Testis (tissue), 3 donors: Measurements from ENCODE around the gene ROR2. TPM values are rescaled to one million over a fixed set of nuclear protein-coding genes. Genes with fewer than 3 reads are reported as not detected.

Experiments used
- DNase-seq: peaks from one replicate; pipeline ENCODE4 v3.0.0-alpha.2; 2019
- H3K27ac ChIP-seq, 2 donors: fragments of 200-600 bp; sonication (generic); one replicate each; pipeline ENCODE4 v1.5.1; 2019
- H3K27me3 ChIP-seq: fragments of 200-600 bp; sonication (generic); one replicate; pipeline ENCODE4 v1.5.1; 2019
- H3K36me3 ChIP-seq: fragments of 200-600 bp; sonication (generic); one replicate; pipeline ENCODE4 v1.5.1; 2017; ENCODE audit warnings: low read depth; ENCODE audit errors: missing control alignments
- H3K4me1 ChIP-seq: fragments of 200-600 bp; sonication (generic); one replicate; pipeline ENCODE4 v1.5.1; 2019
- H3K4me3 ChIP-seq, 2 donors: fragments of 200-600 bp; sonication (generic); one replicate each; pipeline ENCODE4 v1.5.1; 2017 to 2019
- H3K9me3 ChIP-seq: fragments of 200-600 bp; sonication (generic); one replicate; pipeline ENCODE4 v1.5.1; 2017
- POLR2A ChIP-seq: fragments of 450-650 bp; IDR thresholded peaks from one replicate; pipeline ENCODE4 v1.6.1; 2017; ENCODE audit warnings: antibody characterized with exemption, mild to moderate bottlenecking, moderate library complexity
- WGBS, 2 donors: methylation state at CpG; one replicate each; pipeline ENCODE4 v1.1.5; 2018; 5-methylcytosine and 5-hydroxymethylcytosine counted together
- intact Hi-C: fragments of 100-400 bp; cut with DNase I; formaldehyde crosslinking; loops from one replicate; pipeline ENCODE4 v1.15.1; 2023; ENCODE audit warnings: low total_unique reads
- polyA plus RNA-seq: library from polyadenylated mRNA; stranded (reverse); fragments of 350-450 nt; fragmentation: Illumina TruSeq; extraction: RNeasy Lipid Tissue Mini Kit (QIAGEN cat#74804); gene quantifications from one replicate; pipeline ENCODE4 v1.2.3, GENCODE V29; 2014; ENCODE audit warnings: low read depth, low replicate concordance; ENCODE audit not compliant: insufficient read depth
- total RNA-seq, 2 donors: library from RNA; depleted of rRNA; stranded (reverse); fragments of >200 nt; gene quantifications; one replicate each; pipeline ENCODE4 v1.2.3, GENCODE V29; 2016
- TF ChIP-seq, protein P1 (sequence below), 3 experiments: fragments of 450-650 bp in 2 of 3; fragments of 200-600 bp in 1 of 3; sonication (generic) in 1 of 3; IDR thresholded peaks; one replicate each; pipeline ENCODE4 v1.5.1; 2016 to 2019; ENCODE audit warnings: antibody characterized with exemption in 3 of 3, mild to moderate bottlenecking in 2 of 3, moderate library complexity in 1 of 3

Gene ROR2
- total and polyA plus RNA-seq, 3 donors from 2014 or later, result 11.5 to 16.5 (median 12.3) TPM

DNA sequence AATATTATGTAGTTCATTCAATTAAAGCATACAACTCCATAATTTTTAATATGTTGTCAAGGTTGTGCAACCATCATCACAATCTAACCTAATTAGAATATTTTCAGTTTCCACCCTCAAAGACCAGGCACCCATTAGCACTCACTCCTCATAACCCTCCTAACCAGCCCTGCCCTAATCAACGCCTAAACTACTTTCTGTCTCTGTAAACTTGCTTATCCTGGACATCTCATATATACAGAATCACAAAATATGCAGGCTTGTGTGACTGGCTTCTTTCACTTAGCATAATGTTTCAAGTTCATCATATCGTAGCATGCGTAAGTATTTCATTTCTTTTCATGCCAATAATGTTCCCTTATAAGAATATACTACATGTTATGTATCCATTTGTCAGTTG is 391.6 kb downstream of the ROR2 start:
- WGBS, 2 donors, result 89 to 94% methylated on average over 3 of the region's 3 CpGs
- no peak for DNase-seq
- intact Hi-C loops, result no loop called here
- Histone ChIP-seq H3K9me3 (no peaks in the 10 kb centered on the region), H3K4me1 (no peaks in the 10 kb centered on the region), H3K36me3 (no peaks in the 10 kb centered on the region), H3K4me3 (no peak overlapping the region), H3K27ac (no peak overlapping the region), H3K27me3 (no peaks in the 10 kb centered on the region)
- TF ChIP-seq, protein P1, sequence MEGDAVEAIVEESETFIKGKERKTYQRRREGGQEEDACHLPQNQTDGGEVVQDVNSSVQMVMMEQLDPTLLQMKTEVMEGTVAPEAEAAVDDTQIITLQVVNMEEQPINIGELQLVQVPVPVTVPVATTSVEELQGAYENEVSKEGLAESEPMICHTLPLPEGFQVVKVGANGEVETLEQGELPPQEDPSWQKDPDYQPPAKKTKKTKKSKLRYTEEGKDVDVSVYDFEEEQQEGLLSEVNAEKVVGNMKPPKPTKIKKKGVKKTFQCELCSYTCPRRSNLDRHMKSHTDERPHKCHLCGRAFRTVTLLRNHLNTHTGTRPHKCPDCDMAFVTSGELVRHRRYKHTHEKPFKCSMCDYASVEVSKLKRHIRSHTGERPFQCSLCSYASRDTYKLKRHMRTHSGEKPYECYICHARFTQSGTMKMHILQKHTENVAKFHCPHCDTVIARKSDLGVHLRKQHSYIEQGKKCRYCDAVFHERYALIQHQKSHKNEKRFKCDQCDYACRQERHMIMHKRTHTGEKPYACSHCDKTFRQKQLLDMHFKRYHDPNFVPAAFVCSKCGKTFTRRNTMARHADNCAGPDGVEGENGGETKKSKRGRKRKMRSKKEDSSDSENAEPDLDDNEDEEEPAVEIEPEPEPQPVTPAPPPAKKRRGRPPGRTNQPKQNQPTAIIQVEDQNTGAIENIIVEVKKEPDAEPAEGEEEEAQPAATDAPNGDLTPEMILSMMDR (IDR thresholded peaks at IDR 0.05), result no peak

DNA sequence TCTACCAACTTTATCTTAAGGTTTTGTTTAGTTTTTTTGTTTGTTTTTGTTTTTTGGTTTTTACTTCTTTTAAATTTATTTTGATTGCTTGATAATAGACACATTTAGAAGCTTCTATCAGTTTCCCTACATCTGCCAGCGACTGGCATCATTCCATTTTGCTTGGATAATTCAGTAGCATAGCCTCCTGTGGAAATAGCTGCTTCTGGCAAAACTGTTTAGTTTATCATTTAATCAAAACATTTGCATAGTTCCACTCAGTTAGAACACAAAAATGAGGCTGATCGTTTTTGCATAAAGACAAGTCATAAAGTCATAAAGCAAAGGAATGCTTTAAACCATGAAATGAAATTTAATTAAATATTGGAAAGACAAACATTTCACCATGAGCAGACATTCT is 392.7 kb downstream of the ROR2 start:
- TF ChIP-seq, protein P1 (IDR thresholded peaks at IDR 0.05), result no peak
- TF ChIP-seq POLR2A, result no peak
- Histone ChIP-seq H3K9me3 (no peaks in the 10 kb centered on the region), H3K4me1 (no peaks in the 10 kb centered on the region), H3K36me3 (no peaks in the 10 kb centered on the region), H3K4me3 (no peak overlapping the region), H3K27me3 (no peaks in the 10 kb centered on the region), H3K27ac (no peak overlapping the region)
- DNase-seq, result no peak
- 72 to 84% methylated on average over 2 of the region's 2 CpGs for WGBS, 2 donors
- intact Hi-C loops, result no loop called here

DNA sequence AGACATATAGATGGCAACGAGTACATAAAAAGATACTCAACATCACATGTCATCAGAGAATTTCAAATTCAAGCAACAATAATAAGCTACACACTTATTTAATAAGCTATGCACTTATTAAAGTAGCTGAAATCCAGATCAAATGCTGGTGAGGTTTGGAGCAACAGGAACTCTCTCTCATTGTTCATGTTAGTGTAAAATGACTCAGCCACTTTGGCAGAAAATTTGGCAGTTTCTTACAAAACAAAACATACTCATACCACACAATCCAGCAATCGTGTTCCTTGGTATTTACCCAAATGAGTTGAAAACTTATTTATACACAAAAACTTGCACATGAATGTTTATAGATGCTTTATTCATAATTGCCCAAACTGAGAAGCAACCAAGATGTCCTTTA is 394.9 kb downstream of the ROR2 start:
- no peak for TF ChIP-seq POLR2A
- TF ChIP-seq, protein P1 (IDR thresholded peaks at IDR 0.05), result no peak
- Histone ChIP-seq H3K27me3 (no peaks in the 10 kb centered on the region), H3K9me3 (no peaks in the 10 kb centered on the region), H3K27ac (no peak overlapping the region), H3K36me3 (no peaks in the 10 kb centered on the region), H3K4me1 (no peaks in the 10 kb centered on the region), H3K4me3 (no peak overlapping the region)
- intact Hi-C loops, result no loop called here
- no peak for DNase-seq
- WGBS, 2 donors, result 71 to 75% methylated on average over 2 of the region's 2 CpGs

DNA sequence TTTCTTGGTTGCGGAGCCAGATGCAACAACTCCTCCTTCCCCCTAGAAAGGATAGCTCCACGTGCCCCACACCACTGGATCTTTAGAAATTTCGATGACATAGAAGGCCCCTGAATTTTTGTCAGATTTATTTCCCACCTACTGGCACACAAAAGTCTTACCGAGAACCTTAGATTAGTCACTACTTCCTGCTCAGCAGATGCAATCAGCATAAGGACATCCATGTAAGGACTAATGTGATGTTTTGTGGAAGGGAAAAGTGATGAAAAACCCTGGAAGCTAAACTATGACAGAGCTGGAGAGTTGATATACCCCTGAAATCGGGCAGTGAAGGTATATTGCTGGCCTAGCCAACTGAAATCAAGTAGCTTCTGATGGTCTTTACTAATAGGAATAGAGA is 400.9 kb downstream of the ROR2 start:
- Histone ChIP-seq H3K27ac (no peak overlapping the region), H3K4me3 (no peak overlapping the region), H3K9me3 (no peaks in the 10 kb centered on the region), H3K36me3 (no peaks in the 10 kb centered on the region), H3K4me1 (no peaks in the 10 kb centered on the region), H3K27me3 (no peaks in the 10 kb centered on the region)
- DNase-seq, result no peak
- intact Hi-C loops, result no loop called here
- 72 to 89% methylated on average over 5 of the region's 5 CpGs for WGBS, 2 donors
- TF ChIP-seq POLR2A, result no peak
- TF ChIP-seq, protein P1 (IDR thresholded peaks at IDR 0.05), result no peak

DNA sequence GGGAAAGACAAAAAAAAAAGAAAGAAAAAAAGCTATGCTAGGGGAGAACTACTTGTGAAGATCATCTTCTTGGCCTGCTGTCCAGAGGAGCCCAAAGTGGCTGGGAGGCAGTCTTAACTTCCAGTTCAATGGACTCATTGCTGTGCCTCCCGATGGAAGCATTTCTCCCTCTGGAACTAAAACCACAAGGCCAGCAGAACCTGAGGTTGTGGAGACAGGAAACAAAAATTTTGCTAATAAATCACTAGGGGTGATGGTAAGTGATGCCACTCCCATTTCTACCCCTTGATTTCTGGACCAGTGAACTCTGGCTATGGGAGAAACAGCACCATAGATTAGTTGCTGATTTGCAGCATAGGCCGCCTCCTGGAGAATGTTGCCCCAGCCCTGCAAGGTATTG is 402.9 kb downstream of the ROR2 start:
- DNase-seq, result no peak
- H3K9me3 ChIP-seq, result no peaks in the 10 kb centered on the region
- no peak overlapping the region for H3K27ac ChIP-seq
- no peaks in the 10 kb centered on the region for H3K4me1 ChIP-seq
- H3K4me3 ChIP-seq, result no peak overlapping the region
- H3K27me3 ChIP-seq, result no peaks in the 10 kb centered on the region
- intact Hi-C loops, result no loop called here
- TF ChIP-seq, protein P1 (IDR thresholded peaks at IDR 0.05), result no peak
- TF ChIP-seq POLR2A, result no peak
- no peaks in the 10 kb centered on the region for H3K36me3 ChIP-seq
- 78 to 97% methylated on average over 2 of the region's 2 CpGs for WGBS, 2 donors
